ENCODE measurements around the gene KIF19.

KIF19 gene

GRCh38 chr17:74330446-74330845 is 4.4 kb downstream of the KIF19 start:
- H3K4me1 ChIP-seq (ENCODE audit: control insufficient read depth in 1 of 2, insufficient read depth in 1 of 2, low read depth in 1 of 2, low read length in 1 of 2) = no peaks in the 10 kb centered on the region
- no peak for TF ChIP-seq CTCF (IDR thresholded peaks at IDR 0.05)

GRCh38 chr17:74332017-74332650 is 6.1 kb downstream of the KIF19 start:
- Histone ChIP-seq H3K4me1 (ENCODE audit: control insufficient read depth in 1 of 2, insufficient read depth in 1 of 2, low read depth in 1 of 2, low read length in 1 of 2) (no peaks in the 10 kb centered on the region), H3K9me3 (no peaks in the 10 kb centered on the region), H3K4me3 (ENCODE audit: low read depth in 1 of 2, low read length in 1 of 2) (no peak overlapping the region), H3K27me3 (peaks cover 54% of the 10 kb centered on the region), H3K27ac (no peak overlapping the region), H3K36me3 (no peaks in the 10 kb centered on the region)
- no peak for TF ChIP-seq CTCF (IDR thresholded peaks at IDR 0.05)

More at GRCh38 chr17:74330446-74330845, 4.4 kb downstream of the KIF19 start:
- H3K27ac ChIP-seq = no peak overlapping the region
- no peaks in the 10 kb centered on the region for H3K9me3 ChIP-seq
- no peaks in the 10 kb centered on the region for H3K36me3 ChIP-seq
- H3K27me3 ChIP-seq = peaks cover 71% of the 10 kb centered on the region
- no peak overlapping the region for H3K4me3 ChIP-seq (ENCODE audit: low read depth in 1 of 2, low read length in 1 of 2)

- H3K9me3 ChIP-seq = no peaks in the 10 kb centered on the region
- H3K4me1 ChIP-seq (ENCODE audit: control insufficient read depth in 1 of 2, insufficient read depth in 1 of 2, low read depth in 1 of 2, low read length in 1 of 2) = no peaks in the 10 kb centered on the region
- H3K27ac ChIP-seq = no peak overlapping the region
- peaks cover 47% of the 10 kb centered on the region for H3K27me3 ChIP-seq
- no peak for TF ChIP-seq CTCF (IDR thresholded peaks at IDR 0.05)
- no peak overlapping the region for H3K4me3 ChIP-seq (ENCODE audit: low read depth in 1 of 2, low read length in 1 of 2)
- H3K36me3 ChIP-seq = no peaks in the 10 kb centered on the region
Measured at GRCh38 chr17:74332763-74333283, 6.8 kb downstream of the KIF19 start.

- Histone ChIP-seq H3K9me3 (no peaks in the 10 kb centered on the region), H3K36me3 (no peaks in the 10 kb centered on the region), H3K4me1 (ENCODE audit: control insufficient read depth in 1 of 2, insufficient read depth in 1 of 2, low read depth in 1 of 2, low read length in 1 of 2) (no peaks in the 10 kb centered on the region), H3K27me3 (peaks cover 30% of the 10 kb centered on the region), H3K27ac (no peak overlapping the region), H3K4me3 (ENCODE audit: low read depth in 1 of 2, low read length in 1 of 2) (no peak overlapping the region)
- no peak for TF ChIP-seq CTCF (IDR thresholded peaks at IDR 0.05)
Measured at GRCh38 chr17:74334393-74335039, 8.5 kb downstream of the KIF19 start.

GRCh38 chr17:74335529-74336062 is 9.6 kb downstream of the KIF19 start:
- Histone ChIP-seq H3K36me3 (no peaks in the 10 kb centered on the region), H3K9me3 (no peaks in the 10 kb centered on the region), H3K27me3 (peaks cover 22% of the 10 kb centered on the region), H3K4me3 (ENCODE audit: low read depth in 1 of 2, low read length in 1 of 2) (no peak overlapping the region), H3K4me1 (ENCODE audit: control insufficient read depth in 1 of 2, insufficient read depth in 1 of 2, low read depth in 1 of 2, low read length in 1 of 2) (no peaks in the 10 kb centered on the region), H3K27ac (no peak overlapping the region)
- no peak for TF ChIP-seq CTCF (IDR thresholded peaks at IDR 0.05)

Measured in neutrophil (primary cell).